Fibroblast of skin of left quadriceps (primary cell): ENCODE data around the gene SYTL2.

ENCODE experiments used
- DNase-seq, 2 experiments: peaks; one replicate each; pipeline ENCODE4 v3.0.0-alpha.2; 2013; ENCODE audit warnings: low read depth in 2 of 2

Gene SYTL2

DNA sequence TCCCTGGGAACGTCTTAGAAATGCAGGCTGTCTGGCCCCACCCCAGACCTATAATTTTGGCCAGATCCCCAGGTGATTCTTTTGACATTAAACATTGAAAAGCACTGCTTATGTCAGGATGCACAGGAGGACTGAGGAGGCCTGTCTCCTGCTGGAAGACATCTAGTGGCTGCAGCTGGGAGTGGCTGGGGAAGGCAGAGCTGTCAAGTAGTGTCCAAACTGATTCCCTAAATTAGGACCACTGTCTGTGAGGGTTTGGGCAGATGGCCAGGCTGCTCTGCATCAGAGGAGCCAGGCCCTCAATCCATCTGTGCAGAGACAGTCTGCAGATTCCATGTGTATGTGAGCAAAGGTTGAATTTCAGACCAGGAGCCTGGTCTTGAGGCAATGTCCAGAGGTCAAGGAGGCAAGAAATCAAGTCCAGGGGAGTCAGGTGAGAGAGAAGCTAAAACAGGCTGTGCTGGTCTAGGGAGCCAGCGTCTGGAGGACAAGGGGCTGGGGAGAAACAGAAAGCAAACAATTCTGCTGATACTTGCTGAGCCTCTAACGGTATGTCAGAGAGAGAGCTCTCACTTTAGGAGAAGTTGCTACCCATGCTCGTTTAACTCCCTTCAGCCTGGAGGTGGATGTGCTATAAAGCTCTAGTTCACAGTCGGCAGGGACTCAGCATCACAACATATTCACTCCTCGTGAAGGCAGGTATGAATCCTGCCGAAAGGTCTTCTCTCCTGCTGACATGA is 15.3 kb upstream of the SYTL2 start:
- DNase-seq: no peak

DNA sequence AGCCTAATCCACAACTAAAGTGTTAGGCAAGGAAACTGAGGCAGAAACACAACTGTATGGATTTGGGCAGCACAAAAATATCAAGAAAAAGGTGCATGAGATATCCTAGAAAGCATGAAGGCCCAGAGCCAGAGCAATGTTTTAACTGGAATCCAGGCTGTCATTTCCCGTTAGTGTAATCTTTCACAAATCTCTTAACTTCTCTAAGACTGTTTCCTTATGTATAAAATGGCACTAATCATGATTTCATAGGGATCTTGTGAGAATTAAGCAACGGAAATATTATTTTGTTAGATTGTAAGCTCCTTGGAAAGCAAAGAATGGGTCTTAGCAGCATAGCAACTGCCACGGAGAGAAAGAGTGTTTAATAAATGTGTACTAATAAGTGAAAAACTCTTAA is 14.7 kb upstream of the SYTL2 start:
- DNase-seq: no peak

DNA sequence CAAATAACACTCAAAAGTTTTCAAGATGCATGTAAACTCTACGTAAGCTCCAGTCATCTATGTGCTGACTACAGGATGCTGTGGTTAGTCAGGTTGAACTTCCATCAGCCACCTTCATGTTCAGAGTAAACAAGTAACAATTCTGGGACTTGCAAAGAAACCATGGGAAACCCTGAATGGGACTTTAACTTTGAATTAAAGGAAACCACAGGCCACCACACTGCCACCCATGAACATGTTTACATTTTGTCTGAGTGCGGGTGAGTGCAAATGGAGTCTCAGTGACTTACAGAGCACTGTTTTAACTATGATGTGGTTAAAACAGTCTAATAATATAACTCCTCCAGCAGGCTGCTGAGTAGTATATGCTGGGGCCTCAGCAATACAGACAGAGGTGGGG is 12.9 kb upstream of the SYTL2 start:
- no peak for DNase-seq

- no peak for DNase-seq
Observed at GRCh38 chr11:85822814-85823213, 11.9 kb upstream of the SYTL2 start.

GRCh38 chr11:85821636-85822035 is 10.7 kb upstream of the SYTL2 start:
- no peak for DNase-seq

DNA sequence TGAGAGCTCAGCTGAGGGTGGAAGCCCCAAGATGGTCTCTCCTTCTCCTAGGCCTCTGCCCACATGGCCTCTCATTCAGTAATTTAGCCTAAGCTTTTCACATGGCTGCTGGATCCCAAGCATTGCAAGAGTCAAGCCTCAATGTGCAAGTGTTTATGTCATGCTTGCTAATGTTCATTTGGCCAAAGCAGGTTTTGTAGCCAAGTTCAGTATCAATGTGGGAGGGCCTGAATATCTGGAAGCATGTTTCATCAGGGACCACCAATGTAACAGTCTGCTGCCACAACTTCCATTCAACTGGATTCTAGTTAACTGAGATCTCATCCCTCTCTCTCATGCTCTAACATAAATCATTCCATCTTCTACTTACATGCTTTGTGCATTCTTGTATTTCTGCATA is 8.5 kb upstream of the SYTL2 start:
- no peak for DNase-seq

- peak; percentile 90 to 93 for DNase-seq
Observed at GRCh38 chr11:85815186-85815931, 4.4 kb upstream of the SYTL2 start.

DNA sequence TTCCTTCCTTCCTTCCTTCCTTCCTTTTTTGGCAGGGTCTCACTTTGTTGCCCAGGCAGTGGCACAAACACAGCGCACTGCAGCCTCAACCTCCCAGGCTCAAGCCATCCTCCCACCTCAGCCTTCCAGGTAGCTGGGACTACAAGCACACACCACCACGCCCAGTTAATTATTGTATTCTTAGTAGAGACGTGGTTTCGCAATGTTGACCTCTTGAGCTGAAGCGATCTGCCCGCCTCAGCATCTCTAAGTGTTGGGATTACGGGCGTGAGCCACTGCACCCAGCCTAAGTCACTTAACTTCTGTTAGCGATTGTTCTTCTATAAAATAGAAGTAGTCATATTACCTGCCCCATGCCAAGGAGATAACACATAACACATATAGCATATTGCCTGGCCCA is 2.8 kb upstream of the SYTL2 start:
- DNase-seq: no peak

GRCh38 chr11:85811624-85812023 is 683 bp upstream of the SYTL2 start:
- DNase-seq: no peak

DNA sequence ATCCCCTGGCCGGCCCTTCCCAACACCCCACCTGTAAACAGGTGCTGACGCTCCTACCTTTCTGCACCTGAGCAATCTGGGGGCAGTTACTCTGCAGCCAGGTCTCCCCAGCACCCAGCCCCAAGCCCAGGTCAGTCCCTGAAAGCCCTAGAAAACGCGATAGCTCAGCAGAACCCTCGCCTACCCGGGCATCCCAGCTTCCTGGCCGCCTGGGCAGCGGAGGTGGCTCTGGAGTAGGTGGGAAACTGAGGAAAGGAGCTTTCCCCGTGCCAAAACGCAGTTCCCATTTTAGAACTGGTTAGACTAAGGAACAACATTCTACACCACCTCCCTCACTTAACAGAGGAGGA is 445 bp downstream of the SYTL2 start:
- no peak for DNase-seq

- DNase-seq: no peak
Observed at GRCh38 chr11:85809863-85810262, 1.1 kb downstream of the SYTL2 start.

GRCh38 chr11:85809191-85809590 is 1.8 kb downstream of the SYTL2 start:
- DNase-seq: no peak

- no peak for DNase-seq
Observed at GRCh38 chr11:85806876-85807275, 4.1 kb downstream of the SYTL2 start.

GRCh38 chr11:85806016-85806415 is 4.9 kb downstream of the SYTL2 start:
- DNase-seq: no peak

DNA sequence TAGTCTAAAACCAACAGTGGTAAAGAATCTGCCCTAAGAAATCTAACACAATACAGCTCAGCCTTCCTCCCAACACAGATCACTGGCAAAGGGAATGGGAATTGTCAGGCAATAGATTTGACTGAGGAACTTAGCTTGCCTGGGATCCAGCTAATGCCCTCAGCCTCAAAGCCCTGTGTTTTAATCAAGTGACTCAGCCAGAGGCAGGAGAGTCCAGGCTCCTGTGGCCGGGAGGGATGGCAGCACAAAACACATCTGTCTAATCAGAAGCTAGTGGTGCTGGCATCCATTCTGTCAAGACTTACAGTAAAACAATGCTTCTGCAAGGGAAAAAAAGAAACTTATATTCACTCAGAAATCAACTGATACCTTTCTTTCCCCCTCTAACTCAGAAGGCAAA is 5.6 kb downstream of the SYTL2 start:
- DNase-seq: no peak

DNA sequence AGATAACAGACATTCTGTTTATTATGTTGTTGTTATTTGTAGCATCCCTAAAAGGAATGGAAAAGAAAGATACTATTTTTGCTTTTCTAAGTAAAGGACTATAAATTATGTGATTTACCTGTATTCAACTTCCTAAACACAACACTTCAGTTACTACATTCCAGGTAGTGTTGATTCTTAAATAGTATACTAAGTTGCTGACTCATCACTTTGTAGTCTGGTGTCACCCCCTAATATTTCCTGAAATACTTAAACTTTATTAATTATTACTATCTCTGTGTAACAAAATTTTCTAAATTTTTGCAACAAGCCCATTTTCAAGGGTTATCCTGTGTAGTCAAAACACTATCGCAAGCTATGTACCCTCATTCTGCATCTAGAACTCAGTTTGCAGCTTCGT is 7.0 kb downstream of the SYTL2 start:
- no peak for DNase-seq

GRCh38 chr11:85803303-85803702 is 7.6 kb downstream of the SYTL2 start:
- no peak for DNase-seq

DNA sequence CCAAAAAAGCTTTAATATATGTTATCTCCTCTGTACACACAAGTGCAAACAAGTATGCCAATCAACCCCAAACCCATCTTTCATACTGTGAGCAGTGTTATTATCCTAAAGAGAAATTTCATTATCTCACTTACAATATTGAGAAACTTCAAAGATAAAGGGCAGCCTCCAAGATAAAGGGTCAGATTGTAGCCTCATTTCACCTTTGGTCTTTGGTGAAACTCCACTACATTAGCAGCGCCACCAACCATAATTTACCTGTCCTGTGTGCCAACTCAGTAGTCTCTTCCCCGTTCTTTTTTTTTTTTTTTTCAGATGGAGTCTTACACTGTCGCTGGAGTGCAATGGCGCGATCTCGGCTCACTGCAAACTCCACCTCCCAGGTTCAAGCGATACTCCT is 9.4 kb downstream of the SYTL2 start:
- DNase-seq: no peak

GRCh38 chr11:85800595-85801342 is 10.2 kb downstream of the SYTL2 start:
- no peak for DNase-seq

GRCh38 chr11:85799142-85799541 is 11.8 kb downstream of the SYTL2 start:
- DNase-seq: no peak

GRCh38 chr11:85798361-85798760 is 12.6 kb downstream of the SYTL2 start:
- DNase-seq: no peak

DNA sequence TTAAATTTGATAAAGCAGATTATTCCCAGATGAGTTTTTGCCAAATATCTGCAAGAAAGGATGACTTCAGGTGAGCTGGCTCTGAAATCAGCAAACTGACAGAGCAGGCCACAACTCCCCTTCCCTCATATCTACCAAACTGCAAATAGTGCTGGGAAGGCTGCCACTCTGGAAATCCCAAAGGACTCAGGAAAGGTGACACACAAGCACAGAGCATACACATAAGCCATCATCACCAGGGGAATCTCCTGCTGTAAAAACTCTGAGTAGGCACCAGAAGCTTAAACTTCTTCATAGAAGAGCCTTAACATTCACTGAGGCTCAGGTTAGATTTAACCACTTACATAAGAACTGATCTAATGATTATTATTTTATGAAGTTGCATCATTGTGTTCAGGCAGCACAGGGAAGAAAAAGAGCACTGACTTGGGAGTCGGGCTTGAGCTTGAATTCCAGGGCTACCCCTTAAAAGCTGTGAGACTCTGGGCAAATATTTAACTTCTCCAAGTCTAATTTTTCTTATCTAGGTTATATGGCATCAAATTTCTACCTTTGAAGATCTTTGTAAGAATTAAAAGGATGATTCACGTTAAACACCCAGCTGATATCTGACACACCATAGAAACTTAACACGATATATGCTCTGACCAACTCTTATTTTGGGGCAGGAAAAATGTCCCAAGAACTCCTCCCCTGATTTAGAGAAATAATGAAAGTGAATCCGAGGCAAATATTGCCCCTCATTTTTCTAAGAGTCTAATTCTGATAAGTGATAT is 15.0 kb downstream of the SYTL2 start:
- no peak for DNase-seq
